ELR (cell line): ENCODE results near the gene UNC5B.
A peak's percentile ranks its signal among the peaks of the same experiment; 100 is the strongest.
"Not testable (repeated sequence)": the region's sequence is repeated elsewhere in the genome, so short reads cannot be mapped to it uniquely, and the experiment has no call there.

ENCODE experiments used
- DNase-seq: peaks from one replicate; pipeline ENCODE4 v3.0.0-alpha.2; 2015; ENCODE audit warnings: low read depth

Gene UNC5B

GRCh38 chr10:71267508-71268240 is 55.3 kb downstream of the UNC5B start:
- DNase-seq, result no peak

- peak; percentile 37 for DNase-seq
Measured at GRCh38 chr10:71268247-71268691, 55.9 kb downstream of the UNC5B start.

GRCh38 chr10:71268758-71269157 is 56.4 kb downstream of the UNC5B start:
- no peak for DNase-seq

- DNase-seq, result no peak
Measured at GRCh38 chr10:71269301-71270288, 57.2 kb downstream of the UNC5B start.

GRCh38 chr10:71270301-71271220 is 58.2 kb downstream of the UNC5B start:
- peak; percentile 83 for DNase-seq

GRCh38 chr10:71271662-71272055 is 59.3 kb downstream of the UNC5B start:
- no peak for DNase-seq

GRCh38 chr10:71272056-71272771 is 59.8 kb downstream of the UNC5B start:
- peak; percentile 83 for DNase-seq

- not testable (repeated sequence) for DNase-seq
Measured at GRCh38 chr10:71272974-71273373, 60.6 kb downstream of the UNC5B start.

GRCh38 chr10:71273506-71273905 is 61.1 kb downstream of the UNC5B start:
- no peak for DNase-seq

- no peak for DNase-seq
Measured at GRCh38 chr10:71274901-71275796, 62.8 kb downstream of the UNC5B start.

- no peak for DNase-seq
Measured at GRCh38 chr10:71276873-71277272, 64.5 kb downstream of the UNC5B start.

GRCh38 chr10:71277914-71278665 is 65.7 kb downstream of the UNC5B start:
- no peak for DNase-seq

- no peak for DNase-seq
Measured at GRCh38 chr10:71278691-71279588, 66.6 kb downstream of the UNC5B start.

- DNase-seq, result no peak
Measured at GRCh38 chr10:71279590-71280170, 67.3 kb downstream of the UNC5B start.

GRCh38 chr10:71280216-71280615 is 67.8 kb downstream of the UNC5B start:
- DNase-seq, result no peak

- DNase-seq, result no peak
Measured at GRCh38 chr10:71280825-71281224, 68.5 kb downstream of the UNC5B start.

- DNase-seq, result no peak
Measured at GRCh38 chr10:71281646-71282322, 69.4 kb downstream of the UNC5B start.
